Stimulated activated naive B cell treated with anti-CD40 and anti-IgM and Interleukin-4, amounts not matched to agents 10 μg/mL and 1 μg/mL and 100 μg/mL, for 72 hours (primary cell): ENCODE measurements around the gene PRAMEF26.
"Not testable (repeated sequence)": the region's sequence is repeated elsewhere in the genome, so short reads cannot be mapped to it uniquely, and the experiment has no call there.

Source experiments
- ATAC-seq, 2 donors: fragments of 150-1000 bp; cut with Tn5 transposase; replicated peaks; 2 replicates each; pipeline ENCODE4 v1.10.0; 2021; ENCODE audit warnings: moderate library complexity in 1 of 2
- DNase-seq: peaks from one replicate; pipeline ENCODE4 v3.0.0; 2021
- H3K27ac Mint-ChIP-seq: one replicate; pipeline ENCODE4 v1.8.0; 2022; ENCODE audit warnings: mild to moderate bottlenecking, mixed read lengths
- H3K27me3 Mint-ChIP-seq, 2 donors: one replicate each; pipeline ENCODE4 v1.8.0; 2022; ENCODE audit warnings: mixed read lengths in 2 of 2
- H3K36me3 Mint-ChIP-seq, 2 donors: one replicate each; pipeline ENCODE4 v1.8.0; 2022; ENCODE audit warnings: mixed read lengths in 2 of 2, mild to moderate bottlenecking in 1 of 2
- H3K4me1 Mint-ChIP-seq, 2 donors: one replicate each; pipeline ENCODE4 v1.8.0; 2022; ENCODE audit warnings: mixed read lengths in 2 of 2, mild to moderate bottlenecking in 1 of 2
- H3K4me3 Mint-ChIP-seq, 2 donors: one replicate each; pipeline ENCODE4 v1.8.0; 2022; ENCODE audit warnings: mild to moderate bottlenecking in 2 of 2, mixed read lengths in 2 of 2, moderate library complexity in 1 of 2
- H3K9me3 Mint-ChIP-seq, 2 donors: one replicate each; pipeline ENCODE4 v1.8.0; 2022; ENCODE audit warnings: mixed read lengths in 2 of 2, mild to moderate bottlenecking in 1 of 2

PRAMEF26 gene

GRCh38 chr1:13155909-13156308 is at the start of gene PRAMEF26:
PRAMEF26 (minus strand) TSS chr1:13156009; CDS start chr1:13153095, 2,914 bp downstream.
- not testable (repeated sequence) for H3K27me3 Mint-ChIP-seq, H3K9me3 Mint-ChIP-seq, H3K4me1 Mint-ChIP-seq, H3K36me3 Mint-ChIP-seq, H3K27ac Mint-ChIP-seq, H3K4me3 Mint-ChIP-seq, ATAC-seq, DNase-seq

GRCh38 chr1:13201309-13201708 is 45.5 kb upstream of the PRAMEF26 start, which contains the start of gene PRAMEF13:
PRAMEF13 (minus strand) TSS chr1:13201409; CDS start chr1:13199589, 1,820 bp downstream.
- DNase-seq, H3K4me1 Mint-ChIP-seq, H3K9me3 Mint-ChIP-seq, ATAC-seq, H3K36me3 Mint-ChIP-seq, H3K27ac Mint-ChIP-seq, H3K27me3 Mint-ChIP-seq, H3K4me3 Mint-ChIP-seq: not testable (repeated sequence)

- ATAC-seq, DNase-seq, H3K27me3 Mint-ChIP-seq, H3K4me3 Mint-ChIP-seq, H3K9me3 Mint-ChIP-seq, H3K27ac Mint-ChIP-seq, H3K4me1 Mint-ChIP-seq, H3K36me3 Mint-ChIP-seq: not testable (repeated sequence)
Measured at GRCh38 chr1:13171548-13171947, 15.7 kb upstream of the PRAMEF26 start, which contains the start of gene PRAMEF9. PRAMEF9 (plus strand) TSS chr1:13171848; CDS start chr1:13175281, 3,433 bp downstream.

GRCh38 chr1:13165531-13165930 is 9.7 kb upstream of the PRAMEF26 start, which contains the start of gene HNRNPCL4:
HNRNPCL4 (minus strand) TSS chr1:13165631; CDS start chr1:13165467, 164 bp downstream.
- not testable (repeated sequence) for H3K4me3 Mint-ChIP-seq, ATAC-seq, H3K36me3 Mint-ChIP-seq, H3K9me3 Mint-ChIP-seq, H3K27ac Mint-ChIP-seq, H3K4me1 Mint-ChIP-seq, H3K27me3 Mint-ChIP-seq, DNase-seq

- not testable (repeated sequence) for H3K27me3 Mint-ChIP-seq, H3K4me1 Mint-ChIP-seq, ATAC-seq, H3K9me3 Mint-ChIP-seq, DNase-seq, H3K36me3 Mint-ChIP-seq, H3K4me3 Mint-ChIP-seq, H3K27ac Mint-ChIP-seq
Measured at GRCh38 chr1:13116754-13117153, 39.1 kb downstream of the PRAMEF26 start, which contains the start of gene HNRNPCL2. HNRNPCL2 (minus strand) TSS chr1:13116854; CDS start chr1:13116400, 454 bp downstream.
